Endometrial microvascular endothelial cells (primary cell): Measurements from ENCODE around the gene SUPT20HL2. TPM values are rescaled to one million over a fixed set of nuclear protein-coding genes. Genes with fewer than 3 reads are reported as not detected.
"Not testable (repeated sequence)": the region's sequence is repeated elsewhere in the genome, so short reads cannot be mapped to it uniquely, and the experiment has no call there.

Source experiments
- in situ Hi-C: cut with HindIII; loops from 2 replicates; pipeline ENCODE4 v1.10.0; 2017; ENCODE audit warnings: low sequenced_read_pairs, low pct_unique_long_range_greater_than_20kb; ENCODE audit errors: inconsistent ontology term
- total RNA-seq: library from RNA; depleted of rRNA; stranded (reverse); fragments of >200 nt; gene quantifications from one replicate; pipeline ENCODE4 v1.2.3, GENCODE V29; 2015; ENCODE audit errors: inconsistent ontology term

Gene SUPT20HL2
- not detected for total RNA-seq

DNA sequence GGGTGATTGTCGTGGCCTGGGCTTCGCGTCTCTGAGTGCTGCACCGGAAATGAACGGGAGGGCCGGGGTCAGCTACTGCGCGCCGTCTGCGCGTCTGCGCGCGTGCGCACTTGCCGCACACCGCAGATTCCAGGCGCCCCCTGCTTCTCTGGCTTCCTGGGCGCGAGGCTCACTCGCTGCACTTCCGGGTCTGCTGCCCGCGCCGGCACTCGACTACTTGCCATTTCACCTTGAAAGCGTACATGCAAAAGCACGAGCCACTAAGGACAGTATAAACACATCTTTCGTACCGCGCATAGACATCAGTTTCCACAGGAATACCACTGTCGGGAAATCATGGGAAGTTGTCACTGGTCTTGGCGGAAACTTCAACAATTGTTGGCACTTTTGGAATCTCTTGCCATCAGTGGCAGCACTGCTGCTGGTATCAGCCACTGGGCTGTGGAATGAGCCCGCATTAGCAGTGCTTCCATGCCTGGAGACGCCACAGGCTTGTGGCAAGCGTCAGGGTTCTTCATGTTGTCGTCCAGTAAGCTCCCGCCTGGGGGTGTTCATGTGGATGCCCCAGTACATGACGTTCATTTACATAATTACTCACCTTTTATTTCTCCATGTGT, at the start of gene SUPT20HL2:
SUPT20HL2 (minus strand) TSS at position 51 of the 617 bp plus-strand sequence. CDS start 754 bp downstream, outside the sequence.
- in situ Hi-C loops = no loop called here

DNA sequence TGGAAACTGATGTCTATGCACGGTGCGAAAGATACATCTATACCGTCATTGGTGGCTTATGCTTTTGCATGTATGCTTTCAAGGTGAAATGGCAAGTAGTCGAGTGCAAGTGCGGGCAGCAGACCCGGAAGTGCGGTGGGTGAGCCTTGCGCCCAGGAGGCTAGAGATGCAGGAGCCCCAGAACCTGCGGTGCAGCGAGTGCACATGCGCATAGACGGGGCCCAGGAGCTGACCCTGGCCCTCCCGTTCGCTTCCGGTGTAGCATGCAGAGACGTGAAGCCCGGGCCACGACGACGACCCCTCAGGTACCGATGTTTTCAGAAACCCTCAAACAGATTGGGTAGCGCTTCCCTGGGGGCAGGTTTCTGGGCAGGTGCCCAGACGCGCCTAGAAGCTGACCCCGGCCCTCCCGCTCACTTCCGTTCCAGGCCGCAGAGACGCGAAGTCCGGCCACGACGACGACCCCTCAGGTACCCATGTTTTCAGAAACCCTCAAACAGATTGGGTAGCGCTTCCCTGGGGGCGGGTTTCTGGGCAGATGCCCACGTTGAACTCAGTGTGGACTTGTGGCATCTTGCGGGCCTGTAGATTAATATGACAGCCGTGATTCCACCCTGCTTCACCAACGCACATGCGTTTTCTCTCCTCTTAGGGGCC, 48.3 kb upstream of the SUPT20HL2 start:
- in situ Hi-C loops = not testable (repeated sequence)

DNA sequence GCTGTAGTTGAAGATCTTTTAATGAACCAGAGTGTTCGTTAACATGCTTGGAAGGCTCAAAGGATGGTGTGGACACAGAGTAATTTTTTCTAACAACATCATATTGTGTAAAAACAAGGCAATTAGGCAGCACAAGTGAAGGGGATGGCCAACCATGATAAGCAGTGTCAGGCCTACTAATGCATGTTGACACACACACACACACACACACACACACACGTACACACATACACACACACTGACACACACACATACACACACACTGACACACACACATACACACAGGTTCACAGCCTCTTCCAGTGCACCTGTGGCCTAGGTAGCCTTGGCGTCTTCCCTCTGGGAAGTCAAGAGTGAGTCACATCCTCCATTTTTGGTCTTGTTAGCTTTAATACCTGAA, 46.4 kb upstream of the SUPT20HL2 start, which contains the start of gene SUPT20HL1:
SUPT20HL1 (plus strand) TSS at position 368 of the 400 bp plus-strand sequence. CDS start 2,122 bp downstream, outside the sequence.
- in situ Hi-C loops = no loop called here

DNA sequence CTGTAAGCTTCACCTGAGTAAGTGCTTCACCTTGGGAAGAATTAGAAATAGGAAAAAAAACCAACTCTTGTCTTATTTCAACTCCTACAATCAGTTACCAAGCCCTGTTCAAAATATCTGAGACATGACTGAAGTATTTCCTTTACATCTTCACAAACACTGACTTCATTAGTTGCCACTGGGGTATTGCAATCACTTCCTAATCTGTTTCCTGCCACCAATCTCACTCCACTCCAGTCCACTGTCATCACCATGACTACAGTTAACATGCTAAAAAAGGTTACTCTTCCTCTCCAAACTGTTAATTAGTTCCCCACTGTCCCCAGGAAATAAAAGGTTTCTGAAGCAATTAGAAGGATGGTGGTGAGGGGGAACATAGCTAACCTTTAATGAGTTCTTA, 43.2 kb upstream of the SUPT20HL2 start:
- in situ Hi-C loops = no loop called here

DNA sequence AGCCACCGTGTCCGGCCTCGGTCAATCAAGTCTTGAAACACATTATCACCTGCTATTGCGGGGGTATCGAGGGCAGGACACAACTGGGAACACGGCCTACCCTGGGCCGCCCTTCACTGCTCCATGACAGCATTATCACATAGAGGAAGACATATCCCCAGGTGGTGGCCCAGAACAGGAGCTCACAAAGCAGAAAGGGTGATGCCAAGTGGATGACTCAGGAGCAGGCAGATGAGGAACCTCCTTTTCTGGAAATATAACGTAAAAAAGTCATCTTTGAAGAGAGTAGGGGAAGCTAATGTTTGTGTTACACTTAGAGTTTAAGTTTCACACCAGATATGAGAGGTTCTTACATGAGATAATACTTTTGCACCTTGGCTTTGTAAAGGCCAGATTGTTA, 41.2 kb upstream of the SUPT20HL2 start:
- in situ Hi-C loops = no loop called here

DNA sequence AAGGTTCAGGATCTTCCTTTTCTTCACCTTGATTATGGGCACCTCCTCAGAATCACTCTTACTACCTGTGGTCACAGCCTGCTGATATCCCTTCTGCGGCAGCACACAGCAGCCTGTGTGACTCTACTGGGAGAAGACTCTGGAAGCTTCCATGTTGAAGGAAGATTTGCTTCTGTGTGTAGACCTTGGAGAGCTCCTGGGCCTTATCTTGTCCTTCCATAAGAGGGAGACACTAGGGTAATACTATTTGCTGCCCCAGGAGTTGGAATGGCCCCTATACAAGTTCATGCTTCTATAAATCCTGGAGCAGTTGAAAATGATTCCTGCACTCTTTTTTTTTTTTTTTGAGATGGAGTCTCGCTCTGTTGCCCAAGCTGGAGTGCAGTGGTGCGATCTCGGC, 36.3 kb upstream of the SUPT20HL2 start:
- in situ Hi-C loops = no loop called here

DNA sequence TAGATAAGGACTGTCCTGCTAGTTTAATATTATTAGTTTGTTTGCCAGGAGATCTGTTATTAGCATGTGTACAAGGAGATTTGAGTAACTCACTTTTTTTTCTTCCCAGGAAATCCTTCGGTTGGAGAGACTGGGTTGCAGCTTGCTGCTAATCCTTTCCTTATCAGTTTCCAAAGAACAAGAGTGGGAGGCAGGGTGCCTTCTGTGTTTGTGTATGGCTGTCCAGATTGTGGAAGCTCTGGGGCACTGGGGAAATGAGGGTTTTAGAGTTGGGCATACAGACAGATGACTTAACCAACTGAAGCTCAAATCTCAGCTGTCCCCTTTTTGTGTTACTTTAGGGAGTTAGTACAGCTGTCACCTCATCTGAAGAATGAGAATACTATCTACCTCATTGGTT, 34.0 kb upstream of the SUPT20HL2 start:
- in situ Hi-C loops = no loop called here

DNA sequence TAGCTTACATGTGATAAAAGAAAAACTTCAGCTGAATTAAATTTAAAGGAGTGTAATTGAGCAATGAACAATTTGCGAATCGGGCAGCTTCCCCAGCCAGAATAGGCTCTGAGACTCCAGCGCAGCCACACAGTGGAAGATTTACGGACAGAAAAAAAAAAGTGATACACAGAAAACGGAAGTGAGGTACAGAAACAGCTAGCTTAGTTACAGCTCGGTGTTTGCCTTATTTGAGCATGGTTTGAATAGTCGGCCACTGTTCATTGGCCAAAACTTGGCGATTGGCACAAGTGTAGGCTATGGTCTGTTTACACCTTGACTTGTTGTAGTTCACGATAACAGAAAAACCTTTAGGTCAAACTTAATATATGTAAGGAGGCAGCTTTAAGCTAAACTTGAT, 29.9 kb upstream of the SUPT20HL2 start:
- in situ Hi-C loops = no loop called here

DNA sequence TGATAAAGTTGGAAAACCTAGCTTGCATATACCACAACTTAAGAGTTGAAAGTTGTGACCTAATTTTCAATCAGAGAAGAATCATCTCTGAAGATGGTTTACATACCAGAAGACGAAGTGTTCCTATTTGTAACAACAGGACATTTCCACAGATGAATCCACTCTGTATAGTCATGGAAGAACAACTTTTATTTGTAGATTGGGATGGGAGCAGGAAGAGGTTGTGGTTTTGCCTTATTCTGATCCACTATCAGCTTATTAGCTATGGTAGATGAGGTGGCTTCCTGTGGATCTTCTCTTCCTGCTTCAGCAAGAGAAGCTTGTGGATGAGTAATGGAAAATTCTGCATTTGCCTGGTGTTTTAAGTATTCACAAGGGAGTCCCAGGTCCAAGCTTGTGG, 27.9 kb upstream of the SUPT20HL2 start:
- in situ Hi-C loops = no loop called here

DNA sequence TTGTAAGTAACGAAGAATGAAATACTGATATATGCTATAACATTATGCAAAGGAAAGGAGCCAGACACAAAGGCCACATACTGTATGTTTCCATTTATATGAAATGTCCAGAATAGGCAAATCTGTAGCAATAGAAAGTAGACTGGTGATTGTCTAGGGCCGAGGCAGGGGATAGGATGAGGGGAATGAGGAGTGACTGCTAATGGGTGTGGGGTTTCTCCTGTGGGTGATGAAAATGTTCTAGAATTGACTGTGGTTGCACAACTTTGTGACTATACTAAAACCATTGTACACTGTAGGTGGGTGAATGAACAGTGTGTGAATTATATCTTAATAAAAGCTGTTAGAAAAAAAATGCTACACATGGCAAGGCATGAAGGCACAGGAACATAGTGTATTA, 26.6 kb upstream of the SUPT20HL2 start:
- in situ Hi-C loops = no loop called here

DNA sequence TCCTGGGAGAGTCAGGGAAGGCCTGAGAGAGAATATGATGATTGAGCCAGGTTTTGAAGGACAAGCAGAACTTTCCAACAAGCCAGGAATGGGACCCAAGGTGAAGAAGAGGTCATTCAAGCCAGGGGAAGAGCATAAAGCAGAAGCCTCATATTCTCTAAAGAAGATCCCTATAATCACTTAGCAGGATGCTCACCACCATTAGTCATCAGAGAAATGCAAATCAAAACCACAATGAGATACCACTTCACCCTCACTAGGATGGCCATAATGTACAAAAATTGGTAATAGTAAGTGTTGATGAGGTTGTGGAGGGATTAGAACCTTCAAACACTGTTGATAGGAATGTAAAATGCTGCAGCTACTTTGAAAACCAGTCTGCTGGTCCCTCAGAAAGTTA, 26.0 kb upstream of the SUPT20HL2 start:
- in situ Hi-C loops = no loop called here

DNA sequence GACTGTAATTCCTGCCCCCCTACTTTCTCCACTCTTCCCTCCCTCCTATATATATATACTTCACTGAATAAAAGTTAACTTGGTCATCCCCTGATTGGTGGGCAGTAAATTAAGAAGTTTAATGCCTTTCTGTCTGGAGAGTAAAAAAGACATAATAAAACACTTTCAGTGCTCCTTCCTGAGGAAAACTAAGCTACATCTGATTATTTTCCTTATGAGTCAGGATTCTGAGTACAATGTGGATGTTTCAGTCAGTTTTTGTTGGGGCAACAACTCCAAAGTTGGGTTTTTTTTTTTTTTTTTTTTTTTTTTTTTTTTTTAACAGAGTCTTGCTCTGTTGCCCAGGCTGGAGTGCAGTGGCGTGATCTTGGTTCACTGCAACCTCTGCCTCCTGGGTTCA, 22.0 kb upstream of the SUPT20HL2 start:
- in situ Hi-C loops = no loop called here

DNA sequence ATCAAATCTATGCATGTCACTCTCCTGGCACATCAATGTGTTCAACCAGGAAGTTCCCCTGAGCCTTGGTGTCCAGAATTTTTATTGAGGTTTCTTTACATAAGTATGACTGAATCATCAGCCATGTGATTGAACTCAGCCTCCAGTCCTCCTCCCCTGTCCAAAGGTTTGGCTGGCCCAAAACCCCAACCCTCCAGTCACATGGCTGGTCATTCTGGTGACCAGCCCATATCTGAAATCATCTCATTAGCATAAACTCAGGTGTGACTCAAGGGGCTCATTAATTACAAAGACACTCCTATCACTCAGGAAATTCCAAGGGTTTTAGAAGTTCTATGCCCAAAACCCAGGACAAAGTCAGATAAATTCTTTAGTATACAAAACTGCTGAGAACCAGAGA, 20.6 kb upstream of the SUPT20HL2 start:
- in situ Hi-C loops = no loop called here

DNA sequence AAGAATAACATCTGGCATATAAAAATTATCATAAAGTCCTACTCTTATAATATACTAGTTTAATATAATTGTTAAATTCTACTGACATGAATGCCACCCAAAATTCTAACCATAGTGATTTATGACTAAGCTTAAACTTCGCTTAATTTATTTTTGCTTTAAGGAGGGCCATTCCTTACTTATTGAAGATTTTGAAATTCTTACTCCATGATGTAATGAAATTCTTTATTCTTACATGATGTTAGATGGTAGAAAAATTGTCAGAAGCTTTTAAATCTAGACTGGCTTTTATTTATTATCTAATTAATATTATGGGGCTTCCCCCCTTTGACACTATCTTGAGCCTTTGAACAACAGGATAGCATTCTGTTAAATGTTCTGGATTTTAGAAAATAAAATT, 19.5 kb upstream of the SUPT20HL2 start:
- in situ Hi-C loops = no loop called here

DNA sequence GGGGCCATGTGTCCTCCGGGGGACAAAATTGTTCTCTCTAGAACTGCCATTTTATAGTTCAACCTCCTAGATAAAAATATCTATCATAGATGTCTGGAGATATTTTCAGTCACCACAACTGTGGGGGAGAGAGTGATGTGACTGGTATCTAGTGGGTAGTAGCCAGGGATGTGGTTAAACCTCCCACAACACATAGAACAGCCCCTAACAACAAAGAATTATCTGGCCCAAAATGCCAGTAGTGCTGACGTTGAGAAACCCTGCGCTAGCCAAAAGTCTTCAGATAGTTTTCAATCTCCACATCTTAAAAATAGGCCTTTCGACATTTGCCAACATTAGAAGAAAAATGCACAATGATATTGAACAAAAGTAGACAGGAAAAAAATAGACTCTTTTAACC, 19.0 kb upstream of the SUPT20HL2 start:
- in situ Hi-C loops = no loop called here

DNA sequence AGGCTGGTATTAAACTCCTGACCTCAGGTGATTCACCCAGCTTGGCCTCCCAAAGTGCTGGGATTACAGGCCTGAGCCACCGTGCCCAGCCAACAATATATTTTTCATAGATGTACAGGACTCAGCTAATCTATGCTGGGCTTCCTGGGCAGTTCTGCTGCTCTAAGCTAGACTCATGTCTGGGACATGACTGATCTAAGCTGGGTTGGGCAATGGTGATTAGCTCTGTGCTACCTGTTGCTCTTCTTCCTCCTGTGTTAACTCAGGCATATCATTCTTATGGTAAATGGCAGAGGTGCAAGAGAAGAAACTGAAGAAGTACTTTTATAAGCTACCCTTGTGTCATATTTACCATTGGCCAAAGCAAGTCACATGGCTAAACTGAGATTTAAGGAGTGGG, 11.4 kb upstream of the SUPT20HL2 start:
- in situ Hi-C loops = no loop called here

DNA sequence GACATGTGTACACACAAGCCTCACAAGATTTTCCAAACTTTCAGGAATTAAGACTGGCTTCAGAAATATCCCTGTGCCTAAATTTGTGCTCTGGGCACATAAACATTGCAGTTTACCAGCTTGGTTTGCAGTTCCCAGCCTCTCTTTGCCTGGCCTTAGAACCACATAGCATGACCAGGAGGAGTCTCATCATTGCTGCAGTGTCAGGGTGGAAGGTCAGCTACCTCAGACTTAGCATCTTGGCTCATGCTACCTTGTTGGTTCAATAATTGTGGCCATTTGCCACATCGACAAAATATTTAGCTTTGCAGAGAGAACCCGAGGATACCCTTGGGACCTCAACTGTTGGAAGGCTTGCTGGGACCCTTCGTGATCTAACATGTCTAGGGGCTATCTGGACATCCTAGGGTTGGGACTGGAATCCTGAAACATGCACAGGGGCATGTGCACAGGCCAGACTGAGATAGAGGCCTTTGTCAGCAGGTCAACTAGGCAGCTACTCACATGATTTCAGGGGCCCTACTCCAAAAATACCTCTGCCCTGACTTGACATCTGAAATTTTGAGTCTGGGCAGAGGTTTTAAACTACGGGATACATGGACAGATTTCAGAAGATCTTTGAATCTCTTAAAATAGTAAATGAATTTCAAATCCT, 8.0 kb upstream of the SUPT20HL2 start:
- in situ Hi-C loops = no loop called here

DNA sequence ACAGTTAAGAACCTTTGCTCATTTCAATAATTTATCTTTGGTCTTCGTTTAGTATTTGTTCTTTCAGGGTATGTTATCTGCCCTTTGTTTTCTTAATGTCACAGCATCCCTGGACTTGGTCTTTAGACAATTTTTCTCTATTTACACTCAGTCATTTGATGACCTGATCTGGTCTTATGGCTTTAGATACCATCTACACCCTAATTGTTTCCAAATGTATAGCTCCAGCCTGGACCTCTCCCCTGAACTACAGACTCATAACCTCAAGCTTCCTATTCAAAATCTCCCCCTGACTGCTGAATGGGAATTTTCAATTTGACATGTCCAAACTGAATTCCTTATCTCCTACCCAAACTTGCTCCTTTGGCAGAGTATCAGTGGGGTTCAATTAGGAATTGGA, 3.7 kb upstream of the SUPT20HL2 start:
- in situ Hi-C loops = no loop called here

DNA sequence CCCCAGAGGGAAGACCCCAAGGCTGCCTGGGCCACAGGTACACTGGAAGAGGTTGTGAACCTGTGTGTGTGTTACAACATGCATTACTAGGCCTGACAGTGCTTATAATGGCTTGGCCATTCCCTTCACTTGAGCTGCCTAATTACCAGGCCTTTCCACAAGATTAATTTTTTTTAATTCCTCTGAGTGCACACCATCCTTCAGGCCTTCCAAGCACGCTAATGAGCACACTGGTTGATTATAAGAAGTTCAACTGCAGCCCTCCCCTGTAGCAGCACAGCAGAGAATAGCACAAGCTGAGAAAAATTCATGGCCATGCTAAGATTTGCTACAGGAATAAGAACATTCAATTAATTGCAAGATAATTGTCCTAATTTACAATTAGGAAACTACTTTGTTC, 2.2 kb upstream of the SUPT20HL2 start:
- in situ Hi-C loops = no loop called here

DNA sequence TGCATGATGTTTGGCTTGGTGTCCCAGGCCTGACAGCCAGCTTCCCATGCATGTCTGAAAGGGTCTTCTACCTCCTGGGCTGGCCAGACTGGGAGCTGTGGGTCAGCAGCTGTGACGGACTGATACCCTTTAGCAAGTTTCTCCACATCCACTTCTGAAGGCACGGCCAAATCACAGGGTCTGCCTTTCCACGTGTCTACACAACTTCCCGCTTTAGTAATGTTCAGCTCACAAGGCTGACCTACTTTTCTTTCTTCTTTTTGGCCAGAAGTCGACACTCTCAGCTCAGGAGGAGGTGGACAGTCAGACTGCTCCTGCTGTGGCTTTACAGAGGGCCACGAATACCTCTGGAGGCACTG, 1.6 kb downstream of the SUPT20HL2 start:
- in situ Hi-C loops = not testable (repeated sequence)
